Endothelial cell of umbilical vein (primary cell): Measurements from ENCODE around the gene GNAL. TPM values are rescaled to one million over a fixed set of nuclear protein-coding genes. Genes with fewer than 3 reads are reported as not detected.

Source experiments
- BruUV-seq: library from RNA; stranded (reverse); fragments of 400-500 nt; replicated peaks from 2 replicates; lab custom pipeline; 2021; lab: Mats Ljungman, UMichigan
- CTCF ChIA-PET: fragments of 300-600, 350-600 bp; sonication (Branson Sonifier 250); formaldehyde crosslinking; loops from one replicate; lab custom pipeline; 2021; ENCODE audit warnings: antibody characterized with exemption, inconsistent platforms; lab: Charles Lee
- POLR2A ChIA-PET: fragments of 300-600, 350-600 bp; sonication (Branson Sonifier 250); formaldehyde crosslinking; loops from one replicate; lab custom pipeline; 2021; ENCODE audit warnings: antibody characterized with exemption, inconsistent platforms; lab: Charles Lee
- DNase-seq: peaks from one replicate; pipeline ENCODE4 v3.0.0-alpha.2; 2011; ENCODE audit warnings: low read depth, low spot score
- FAIRE-seq: peaks from 2 replicates; lab custom pipeline; 2011; peaks lifted over from hg19 to GRCh38; lab: Jason Lieb, UNC
- H2AFZ ChIP-seq: 2 replicates; pipeline ENCODE4 v1.6.0; 2012; ENCODE audit warnings: low read depth, low read length, control low read depth, inconsistent platforms
- H3K27ac ChIP-seq: 2 replicates; pipeline ENCODE4 v1.5.1; 2011; ENCODE audit warnings: low read depth, mild to moderate bottlenecking, control low read depth, low read length, moderate library complexity; ENCODE audit not compliant: insufficient read depth
- H3K27me3 ChIP-seq, 2 experiments: 2 replicates each; pipeline versions ENCODE4 v1.6.0 to v1.6.1; 2011; ENCODE audit warnings: low read length in 2 of 2, mixed read lengths in 1 of 2; ENCODE audit not compliant: control insufficient read depth in 2 of 2, insufficient read depth in 2 of 2
- H3K36me3 ChIP-seq, 2 experiments: 2 replicates in 1 of 2; 3 replicates in 1 of 2; pipeline ENCODE4 v1.5.1; 2011; ENCODE audit warnings: low read length in 2 of 2, mild to moderate bottlenecking in 1 of 2, moderate library complexity in 1 of 2; ENCODE audit not compliant: control insufficient read depth in 2 of 2, insufficient read depth in 2 of 2; ENCODE audit errors: extremely low read depth in 1 of 2
- H3K4me1 ChIP-seq: 3 replicates; pipeline ENCODE4 v1.5.1; 2011; ENCODE audit warnings: mild to moderate bottlenecking, low read length; ENCODE audit not compliant: control insufficient read depth, insufficient read depth; ENCODE audit errors: extremely low read depth
- H3K4me2 ChIP-seq: 2 replicates; pipeline ENCODE4 v1.6.1; 2011; ENCODE audit warnings: low read length, control low read depth, mixed read lengths; ENCODE audit not compliant: insufficient read depth
- H3K4me3 ChIP-seq, 3 experiments: fragments of 200-600 bp in 1 of 3; sonication (generic), shearing (Covaris generic) in 1 of 3; replicated peaks in 1 of 3; 2 replicates each; pipeline ENCODE4 v1.5.1; 2011 to 2016; ENCODE audit warnings: control low read depth in 3 of 3, low read length in 3 of 3, mild to moderate bottlenecking in 2 of 3, inconsistent platforms in 1 of 3, low read depth in 1 of 3, moderate library complexity in 1 of 3; ENCODE audit not compliant: insufficient read depth in 1 of 3
- H3K79me2 ChIP-seq: 2 replicates; pipeline ENCODE4 v1.6.0; 2012; ENCODE audit warnings: low read length, inconsistent platforms; ENCODE audit not compliant: control insufficient read depth, insufficient read depth
- H3K9ac ChIP-seq: replicated peaks from 2 replicates; pipeline ENCODE3; 2011; ENCODE audit warnings: low read length, control low read depth; ENCODE audit not compliant: insufficient read depth; ENCODE audit errors: extremely low read depth
- H3K9me1 ChIP-seq: replicated peaks from 3 replicates; pipeline ENCODE4 v1.6.0; 2011; ENCODE audit warnings: mild to moderate bottlenecking, low read length; ENCODE audit not compliant: control insufficient read depth, insufficient read depth; ENCODE audit errors: extremely low read depth
- H3K9me3 ChIP-seq: replicated peaks from 2 replicates; pipeline ENCODE4 v1.5.1; 2012; ENCODE audit warnings: low read length, inconsistent platforms; ENCODE audit not compliant: control insufficient read depth, insufficient read depth
- H4K20me1 ChIP-seq: replicated peaks from 2 replicates; pipeline ENCODE3; 2011; ENCODE audit warnings: mild to moderate bottlenecking, low read length; ENCODE audit not compliant: control insufficient read depth, insufficient read depth; ENCODE audit errors: extremely low read depth
- EZH2 ChIP-seq: IDR thresholded peaks from 2 replicates; pipeline ENCODE4 v1.6.1; 2012; ENCODE audit warnings: borderline replicate concordance, low read depth, mild to moderate bottlenecking, moderate library complexity, low read length, inconsistent platforms; ENCODE audit not compliant: severe bottlenecking
- FOS ChIP-seq: IDR thresholded peaks from 2 replicates; pipeline ENCODE4 v1.6.1; 2011; ENCODE audit warnings: mild to moderate bottlenecking, low read length, moderate library complexity, borderline replicate concordance; ENCODE audit not compliant: insufficient read depth
- GATA2 ChIP-seq: IDR thresholded peaks from 2 replicates; pipeline ENCODE4 v1.7.0; 2011; ENCODE audit warnings: low read depth, mild to moderate bottlenecking, moderate library complexity, mixed read lengths, low read length; ENCODE audit not compliant: insufficient read length, insufficient read depth
- JUN ChIP-seq: IDR thresholded peaks from 2 replicates; pipeline ENCODE4 v1.6.1; 2011; ENCODE audit warnings: borderline replicate concordance, low read depth; ENCODE audit not compliant: insufficient read length, insufficient read depth
- MYC ChIP-seq: IDR thresholded peaks from one replicate; pipeline ENCODE4 v1.6.1; 2011; ENCODE audit warnings: mild to moderate bottlenecking, low read depth, low read length
- POLR2A ChIP-seq: IDR thresholded peaks from 2 replicates; pipeline ENCODE4 v1.6.1; 2012; ENCODE audit warnings: low read depth, mild to moderate bottlenecking, control low read depth, low read length
- POLR2AphosphoS5 ChIP-seq: IDR thresholded peaks from 2 replicates; pipeline ENCODE4 v1.6.1; 2012; ENCODE audit warnings: low read depth, mild to moderate bottlenecking, control low read depth, low read length, moderate library complexity; ENCODE audit not compliant: insufficient read depth
- dilution Hi-C: fragments of 300-500 bp; cut with MboI; formaldehyde crosslinking; loops from one replicate; pipeline ENCODE4 v1.15.0; 2019; ENCODE audit warnings: low sequenced_read_pairs; ENCODE audit not compliant: extremely low pct_ligation_motif_present
- intact Hi-C: fragments of 100-400 bp; cut with micrococcal nuclease; formaldehyde crosslinking; loops from one replicate; pipeline ENCODE4 v1.10.0; 2022
- polyA plus RNA-seq, 4 experiments: library from polyadenylated mRNA; depleted of rRNA in 3 of 4; stranded (reverse) in 3 of 4; unstranded in 1 of 4; fragments of >200 nt; gene quantifications; 2 replicates each; pipeline versions ENCODE4 v1.2.1 to v1.2.3, GENCODE V29; 2011 to 2012; ENCODE audit warnings: missing spikeins in 1 of 4
- total RNA-seq: library from RNA; stranded (reverse); gene quantifications from 2 replicates; pipeline ENCODE4 v1.2.3, GENCODE V29; 2021
- TF ChIP-seq, protein P1 (sequence below), 2 donors: IDR thresholded peaks; 1 replicate in 1 of 2; 2 replicates in 1 of 2; pipeline ENCODE4 v1.5.1; 2011; ENCODE audit warnings: low read length in 2 of 2, mild to moderate bottlenecking in 2 of 2, moderate library complexity in 2 of 2, control low read depth in 1 of 2, inconsistent platforms in 1 of 2, low read depth in 1 of 2; ENCODE audit not compliant: insufficient read depth in 1 of 2; ENCODE audit errors: extremely low read depth in 1 of 2
- TF ChIP-seq, protein P2 (sequence below): IDR thresholded peaks from 2 replicates; pipeline ENCODE4 v1.6.1; 2011; ENCODE audit not compliant: insufficient read depth, insufficient read length

Gene GNAL
- total and polyA plus RNA-seq, 2 donors (not counting 3 experiments of a cell fraction or from before 2014, with no cell fraction given), result 0.07 to 0.73 TPM

GRCh38 chr18:11678211-11678610 lies 10.9 kb upstream of the GNAL start:
- Histone ChIP-seq H3K36me3 (no peaks in the 10 kb centered on the region), H3K27ac (no peak overlapping the region), H3K4me1 (no peaks in the 10 kb centered on the region), H3K9me3 (no peaks in the 10 kb centered on the region), H2AFZ (no peak overlapping the region), H3K9ac (no peak overlapping the region), H3K4me3 (no peak overlapping the region), H3K4me2 (no peak overlapping the region), H3K9me1 (no peaks in the 10 kb centered on the region), H4K20me1 (no peaks in the 10 kb centered on the region), H3K79me2 (no peaks in the 10 kb centered on the region), H3K27me3 (peaks cover 0 to 4% of the 10 kb centered on the region in 2 experiments)
- TF ChIP-seq FOS (no peak), POLR2AphosphoS5 (no peak), MYC (no peak), POLR2A (no peak), JUN (no peak), GATA2 (no peak), EZH2 (no peak)
- TF ChIP-seq, protein P1, sequence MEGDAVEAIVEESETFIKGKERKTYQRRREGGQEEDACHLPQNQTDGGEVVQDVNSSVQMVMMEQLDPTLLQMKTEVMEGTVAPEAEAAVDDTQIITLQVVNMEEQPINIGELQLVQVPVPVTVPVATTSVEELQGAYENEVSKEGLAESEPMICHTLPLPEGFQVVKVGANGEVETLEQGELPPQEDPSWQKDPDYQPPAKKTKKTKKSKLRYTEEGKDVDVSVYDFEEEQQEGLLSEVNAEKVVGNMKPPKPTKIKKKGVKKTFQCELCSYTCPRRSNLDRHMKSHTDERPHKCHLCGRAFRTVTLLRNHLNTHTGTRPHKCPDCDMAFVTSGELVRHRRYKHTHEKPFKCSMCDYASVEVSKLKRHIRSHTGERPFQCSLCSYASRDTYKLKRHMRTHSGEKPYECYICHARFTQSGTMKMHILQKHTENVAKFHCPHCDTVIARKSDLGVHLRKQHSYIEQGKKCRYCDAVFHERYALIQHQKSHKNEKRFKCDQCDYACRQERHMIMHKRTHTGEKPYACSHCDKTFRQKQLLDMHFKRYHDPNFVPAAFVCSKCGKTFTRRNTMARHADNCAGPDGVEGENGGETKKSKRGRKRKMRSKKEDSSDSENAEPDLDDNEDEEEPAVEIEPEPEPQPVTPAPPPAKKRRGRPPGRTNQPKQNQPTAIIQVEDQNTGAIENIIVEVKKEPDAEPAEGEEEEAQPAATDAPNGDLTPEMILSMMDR (IDR thresholded peaks at IDR 0.05; ENCODE audit: extremely low read depth in 1 of 2, insufficient read depth in 1 of 2, low read depth in 1 of 2, low read length in 2 of 2), result no peak
- TF ChIP-seq, protein P2, sequence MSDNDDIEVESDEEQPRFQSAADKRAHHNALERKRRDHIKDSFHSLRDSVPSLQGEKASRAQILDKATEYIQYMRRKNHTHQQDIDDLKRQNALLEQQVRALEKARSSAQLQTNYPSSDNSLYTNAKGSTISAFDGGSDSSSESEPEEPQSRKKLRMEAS, result no peak
- dilution Hi-C loops (no loop called here), intact Hi-C loops (no loop called here)
- no TSS peak for BruUV-seq
- FAIRE-seq, result no peak
- CTCF ChIA-PET, result interaction anchor here (1.8 kb wide), 1 partner anchor 23 kb away, joined by 5 read pairs; no protein-coding TSS in a partner anchor
- DNase-seq, result no peak
- POLR2A ChIA-PET, result no interaction called here
